Skeletal muscle tissue (tissue), 4 donors: ENCODE data around the gene PMPCA. TPM values are rescaled to one million over a fixed set of nuclear protein-coding genes. Genes with fewer than 3 reads are reported as not detected.
A peak's percentile ranks its signal among the peaks of the same experiment; 100 is the strongest.

Experiments used
- H3K27ac ChIP-seq: one replicate; pipeline ENCODE4 v1.7.0; 2013; ENCODE audit warnings: mild to moderate bottlenecking, low read depth, low read length, inconsistent platforms
- H3K27me3 ChIP-seq, 3 donors: one replicate each; pipeline ENCODE4 v1.7.0; 2013; ENCODE audit warnings: low read length in 3 of 3; ENCODE audit not compliant: control insufficient read depth in 3 of 3, insufficient read depth in 3 of 3
- H3K36me3 ChIP-seq, 3 donors: one replicate each; pipeline ENCODE4 v1.7.0; 2013; ENCODE audit warnings: low read length in 3 of 3; ENCODE audit not compliant: control insufficient read depth in 3 of 3, insufficient read depth in 3 of 3
- H3K4me1 ChIP-seq, 3 donors: one replicate each; pipeline ENCODE4 v1.7.0; 2013; ENCODE audit warnings: low read length in 3 of 3, mild to moderate bottlenecking in 3 of 3; ENCODE audit not compliant: control insufficient read depth in 3 of 3, insufficient read depth in 3 of 3
- H3K4me3 ChIP-seq, 3 donors: one replicate each; pipeline ENCODE4 v1.7.0; 2013; ENCODE audit warnings: low read length in 3 of 3
- H3K9ac ChIP-seq, 3 donors: one replicate each; pipeline ENCODE4 v1.7.0; 2013; ENCODE audit warnings: low read length in 3 of 3, mild to moderate bottlenecking in 3 of 3, moderate library complexity in 2 of 3, low read depth in 1 of 3
- H3K9me3 ChIP-seq, 3 donors: one replicate each; pipeline ENCODE4 v1.7.0; 2013; ENCODE audit warnings: low read length in 3 of 3; ENCODE audit not compliant: control insufficient read depth in 3 of 3
- total RNA-seq: library from RNA; depleted of rRNA; stranded (reverse); fragments of >200 nt; gene quantifications from one replicate; pipeline ENCODE4 v1.2.3, GENCODE V29; 2014
- donor health status: Osteomylitis.

Gene PMPCA
- total RNA-seq, 1 donor from 2014 or later, result 30.3 TPM

DNA sequence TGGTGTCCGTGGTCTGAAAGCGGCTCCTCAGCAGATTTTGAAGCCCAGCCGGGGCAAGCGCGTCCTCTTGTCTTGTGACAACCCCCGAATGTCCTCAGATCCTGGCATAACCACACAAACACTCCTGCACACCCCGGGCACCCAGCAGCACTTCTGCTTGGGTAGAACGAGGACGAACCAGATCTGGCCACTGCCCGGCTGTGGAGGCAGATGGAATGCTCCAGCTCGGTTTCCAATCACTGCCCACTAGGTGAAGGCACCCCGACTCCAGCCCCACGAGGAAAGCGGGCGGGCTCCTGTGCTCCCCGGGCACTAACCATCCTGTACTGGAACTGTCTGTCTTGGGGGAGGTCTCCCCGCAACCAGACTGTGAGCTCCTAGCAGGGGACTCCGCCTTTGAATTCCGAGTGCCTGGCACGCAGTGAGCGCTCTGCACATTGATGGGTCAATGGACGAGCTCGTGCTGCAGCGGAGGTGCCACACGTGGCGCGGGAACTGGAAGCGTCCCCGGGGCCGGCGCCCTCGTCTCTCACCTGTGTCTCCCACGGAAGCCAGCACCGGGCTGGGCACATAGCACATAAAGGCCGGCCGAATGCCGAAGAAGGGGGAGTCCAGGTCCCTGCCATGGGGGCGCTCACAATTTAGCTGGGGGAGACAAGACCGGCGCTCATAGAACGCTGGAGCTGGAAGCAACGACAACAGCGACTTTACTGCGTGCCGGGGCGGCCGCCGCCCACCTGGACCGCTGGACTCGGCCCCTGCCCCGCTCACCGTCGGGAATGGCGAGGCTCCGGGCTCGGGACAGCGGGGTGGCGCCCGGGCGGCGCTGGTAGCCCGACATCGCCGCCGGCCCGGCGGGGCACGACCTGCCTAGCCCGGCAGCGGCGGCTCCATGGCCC, 652 bp upstream of the PMPCA start:
- Histone ChIP-seq H3K36me3 (peaks cover 44 to 53% (median 45%) of the 10 kb centered on the region in 3 donors), H3K4me1 (peaks cover 18 to 32% (median 19%) of the 10 kb centered on the region in 3 donors), H3K27me3 (no peaks in the 10 kb centered on the region), H3K9me3 (no peaks in the 10 kb centered on the region), H3K4me3 (peak overlapping the region; percentile 78 to 82 (median 81)), H3K9ac (peak overlapping the region; percentile 76 to 88 (median 83)), H3K27ac (peak overlapping the region; percentile 66)

DNA sequence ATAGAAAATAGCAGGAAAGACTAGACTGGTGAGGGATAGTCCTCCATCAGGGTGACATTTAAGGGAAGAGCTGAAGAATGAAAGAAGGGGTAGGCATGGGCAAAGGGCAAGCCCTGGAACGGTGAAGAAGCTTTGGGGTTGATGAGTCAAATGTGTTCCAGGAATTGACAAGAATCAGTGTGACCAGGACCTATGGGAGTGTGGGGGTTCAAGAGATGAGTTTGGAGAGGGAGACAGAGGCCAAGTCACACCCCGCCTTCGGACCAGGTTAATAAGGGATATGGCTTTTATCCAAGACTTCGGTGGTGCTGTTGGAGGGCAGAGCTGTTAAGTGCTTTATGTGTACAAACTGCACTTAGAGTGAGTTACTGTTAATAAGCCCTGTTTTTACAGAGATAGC, 920 bp downstream of the PMPCA start:
- Histone ChIP-seq H3K27ac (peak overlapping the region; percentile 77), H3K9ac (peak overlapping the region; percentile 85 to 95 (median 94)), H3K4me3 (peak overlapping the region; percentile 82 to 91 (median 89)), H3K36me3 (peaks cover 45 to 54% (median 47%) of the 10 kb centered on the region in 3 donors), H3K9me3 (no peaks in the 10 kb centered on the region), H3K27me3 (no peaks in the 10 kb centered on the region), H3K4me1 (peaks cover 18 to 32% (median 19%) of the 10 kb centered on the region in 3 donors)

DNA sequence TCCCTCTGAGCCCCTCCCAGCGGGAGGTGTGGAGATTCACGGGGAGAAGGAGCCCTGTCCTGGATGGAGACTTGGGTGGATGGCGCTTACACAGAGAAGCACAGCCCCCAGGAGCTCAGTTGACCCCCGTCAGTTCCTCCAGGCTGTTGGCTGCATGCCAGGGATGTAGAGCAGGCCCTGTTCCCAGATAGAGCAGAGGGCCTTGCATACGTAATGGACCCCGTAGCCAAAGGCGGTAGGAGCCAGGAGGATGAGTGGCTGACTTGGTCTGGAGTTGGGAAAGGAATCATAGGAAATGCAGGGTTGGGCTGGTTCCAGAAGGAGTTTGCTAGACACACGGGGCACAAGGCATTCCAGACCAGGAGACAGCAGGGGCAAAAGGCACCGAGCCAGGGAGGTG, 2.5 kb downstream of the PMPCA start:
- Histone ChIP-seq H3K9ac (no peak overlapping the region), H3K27ac (no peak overlapping the region), H3K4me3 (no peak overlapping the region), H3K4me1 (peaks cover 18 to 32% (median 19%) of the 10 kb centered on the region in 3 donors), H3K36me3 (peaks cover 47 to 55% (median 50%) of the 10 kb centered on the region in 3 donors), H3K27me3 (no peaks in the 10 kb centered on the region), H3K9me3 (no peaks in the 10 kb centered on the region)

DNA sequence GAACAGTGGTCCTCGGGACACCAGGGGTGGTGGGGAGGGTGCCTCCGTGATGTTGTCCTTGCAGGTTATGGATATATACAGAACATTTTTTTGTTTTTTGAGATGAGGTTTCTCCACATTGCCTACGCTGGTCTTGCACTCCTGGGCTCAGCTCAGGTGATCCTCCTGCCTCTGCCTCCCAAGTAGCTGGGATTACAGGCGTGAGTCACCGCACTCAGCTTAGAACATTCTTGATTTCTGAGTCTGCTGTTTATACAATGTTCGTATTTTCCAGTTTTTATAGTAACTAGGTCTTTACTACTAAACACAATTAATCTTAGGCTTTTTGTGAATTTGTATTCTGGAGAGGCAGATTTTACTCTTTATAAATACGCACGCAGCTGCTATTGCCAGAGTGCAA, 6.0 kb downstream of the PMPCA start:
- no peak overlapping the region for H3K4me3 ChIP-seq
- H3K27me3 ChIP-seq, result no peaks in the 10 kb centered on the region
- H3K9me3 ChIP-seq, result no peaks in the 10 kb centered on the region
- no peak overlapping the region for H3K27ac ChIP-seq
- H3K9ac ChIP-seq, result no peak overlapping the region
- peaks cover 5 to 11% (median 7%) of the 10 kb centered on the region in 3 donors for H3K4me1 ChIP-seq
- peaks cover 68 to 83% (median 74%) of the 10 kb centered on the region in 3 donors for H3K36me3 ChIP-seq

DNA sequence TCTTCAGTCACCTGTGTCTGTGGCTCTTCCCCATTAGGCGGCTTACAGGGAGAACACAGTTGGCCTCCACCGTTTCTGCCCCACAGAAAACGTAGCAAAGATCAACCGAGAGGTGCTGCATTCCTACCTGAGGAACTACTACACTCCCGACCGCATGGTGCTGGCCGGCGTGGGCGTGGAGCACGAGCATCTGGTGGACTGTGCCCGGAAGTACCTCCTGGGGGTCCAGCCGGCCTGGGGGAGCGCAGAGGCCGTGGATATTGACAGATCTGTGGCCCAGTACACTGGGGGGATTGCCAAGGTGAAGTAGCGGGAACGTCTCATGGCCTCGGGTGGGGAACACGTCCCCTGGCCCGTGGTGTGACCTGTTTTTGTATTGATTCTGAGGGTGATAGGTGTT, 6.5 kb downstream of the PMPCA start:
- Histone ChIP-seq H3K4me1 (peaks cover under 1 to 7% (median 2%) of the 10 kb centered on the region in 3 donors), H3K4me3 (no peak overlapping the region), H3K9me3 (no peaks in the 10 kb centered on the region), H3K36me3 (peaks cover 73 to 86% (median 74%) of the 10 kb centered on the region in 3 donors), H3K27me3 (no peaks in the 10 kb centered on the region), H3K9ac (no peak overlapping the region), H3K27ac (no peak overlapping the region)

DNA sequence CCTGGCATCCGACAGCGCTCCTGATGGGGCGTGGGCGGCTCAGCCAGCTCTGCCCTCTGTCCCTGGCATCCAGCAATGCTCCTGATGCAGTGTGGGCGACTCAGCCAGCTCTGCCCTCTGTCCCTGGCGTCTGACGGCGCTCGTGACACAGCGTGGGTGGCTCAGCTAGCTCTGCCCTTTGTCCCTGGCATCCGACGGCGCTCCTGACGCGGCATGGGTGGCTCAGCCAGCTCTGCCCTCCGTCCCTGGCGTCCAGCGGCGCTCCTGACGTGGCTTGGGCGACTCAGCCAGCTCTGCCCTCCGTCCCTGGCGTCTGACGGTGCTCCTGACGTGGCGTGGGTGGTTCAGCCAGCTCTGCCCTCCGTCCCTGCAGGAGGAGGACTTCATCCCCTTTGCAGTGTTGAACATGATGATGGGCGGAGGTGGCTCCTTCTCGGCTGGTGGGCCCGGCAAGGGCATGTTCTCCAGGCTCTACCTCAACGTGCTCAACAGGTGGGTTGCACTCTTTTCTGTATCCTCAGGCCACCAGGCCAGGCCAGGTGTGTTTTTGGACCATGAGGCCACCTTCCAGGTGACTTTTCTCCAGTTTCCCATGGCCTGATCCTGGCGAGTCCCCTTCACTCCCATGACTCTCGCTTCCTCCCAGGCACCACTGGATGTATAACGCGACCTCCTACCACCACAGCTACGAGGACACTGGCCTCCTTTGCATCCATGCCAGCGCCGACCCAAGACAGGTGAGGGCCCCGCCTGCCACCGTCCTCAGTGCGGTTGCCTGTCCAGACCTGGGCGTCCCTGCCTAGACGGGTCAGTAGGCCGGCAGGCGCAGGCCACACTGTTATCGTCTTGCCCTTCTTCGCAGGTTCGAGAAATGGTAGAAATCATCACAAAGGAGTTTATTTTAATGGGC, 8.0 kb downstream of the PMPCA start:
- no peak overlapping the region for H3K4me3 ChIP-seq
- H3K9me3 ChIP-seq, result no peaks in the 10 kb centered on the region
- H3K9ac ChIP-seq, result no peak overlapping the region
- H3K27ac ChIP-seq, result no peak overlapping the region
- peaks cover 81 to 90% (median 81%) of the 10 kb centered on the region in 3 donors for H3K36me3 ChIP-seq
- H3K4me1 ChIP-seq, result no peaks in the 10 kb centered on the region
- H3K27me3 ChIP-seq, result no peaks in the 10 kb centered on the region

DNA sequence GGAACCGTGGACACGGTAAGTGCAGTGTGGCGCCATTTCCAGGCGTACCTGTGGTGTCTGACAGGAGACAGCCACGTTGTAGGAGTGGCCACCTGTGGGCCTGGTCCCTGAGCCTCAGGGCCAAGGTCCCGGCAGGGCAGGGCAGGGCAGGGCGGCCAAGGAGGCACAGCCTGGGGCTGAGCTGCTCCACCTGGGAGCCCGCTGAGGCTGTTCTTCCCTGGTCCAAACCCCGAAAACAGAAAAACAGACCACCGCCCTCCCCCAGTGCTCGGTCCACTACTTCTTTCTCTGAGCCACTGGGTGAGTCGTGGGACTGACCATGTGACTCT, 8.6 kb downstream of the PMPCA start:
- no peaks in the 10 kb centered on the region for H3K27me3 ChIP-seq
- no peaks in the 10 kb centered on the region for H3K9me3 ChIP-seq
- no peak overlapping the region for H3K4me3 ChIP-seq
- H3K9ac ChIP-seq, result no peak overlapping the region
- no peaks in the 10 kb centered on the region for H3K4me1 ChIP-seq
- H3K27ac ChIP-seq, result no peak overlapping the region
- H3K36me3 ChIP-seq, result peaks cover 80 to 88% (median 81%) of the 10 kb centered on the region in 3 donors

DNA sequence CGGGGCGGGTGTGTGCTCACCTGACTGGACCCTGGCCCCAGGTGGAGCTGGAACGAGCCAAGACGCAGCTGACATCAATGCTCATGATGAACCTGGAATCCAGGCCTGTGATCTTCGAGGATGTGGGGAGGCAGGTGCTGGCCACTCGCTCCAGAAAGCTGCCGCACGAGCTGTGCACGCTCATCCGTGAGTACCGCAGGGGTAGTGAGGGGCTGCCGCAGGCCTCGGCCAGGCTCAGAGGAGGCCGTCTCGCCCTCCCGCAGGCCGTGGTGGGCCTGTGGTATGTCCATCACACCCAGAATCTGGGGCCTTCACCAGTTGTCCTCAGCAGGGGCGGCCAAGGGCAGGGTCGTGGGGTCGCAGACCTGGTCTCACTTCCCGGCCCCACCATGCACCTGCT, 11.3 kb downstream of the PMPCA start:
- Histone ChIP-seq H3K27ac (no peak overlapping the region), H3K9me3 (no peaks in the 10 kb centered on the region), H3K36me3 (peaks cover 64 to 76% (median 64%) of the 10 kb centered on the region in 3 donors), H3K27me3 (no peaks in the 10 kb centered on the region), H3K4me3 (no peak overlapping the region), H3K9ac (no peak overlapping the region), H3K4me1 (no peaks in the 10 kb centered on the region)

DNA sequence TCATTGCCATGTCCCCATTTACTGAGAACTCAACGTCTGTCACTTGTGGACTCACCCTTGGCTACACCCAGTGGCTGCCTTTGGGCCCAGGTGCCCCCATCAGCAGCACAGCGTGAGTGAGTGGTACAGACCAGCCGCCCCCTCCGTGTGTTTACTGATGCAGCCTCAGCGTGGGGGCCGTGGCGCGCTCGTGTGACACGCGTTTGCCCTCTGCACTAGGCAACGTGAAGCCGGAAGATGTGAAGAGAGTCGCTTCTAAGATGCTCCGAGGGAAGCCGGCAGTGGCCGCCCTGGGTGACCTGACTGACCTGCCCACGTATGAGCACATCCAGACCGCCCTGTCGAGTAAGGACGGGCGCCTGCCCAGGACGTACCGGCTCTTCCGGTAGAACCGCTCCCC, 12.4 kb downstream of the PMPCA start:
- Histone ChIP-seq H3K9me3 (no peaks in the 10 kb centered on the region), H3K4me3 (no peak overlapping the region), H3K9ac (no peak overlapping the region), H3K36me3 (peaks cover 56 to 67% (median 60%) of the 10 kb centered on the region in 3 donors), H3K4me1 (no peaks in the 10 kb centered on the region), H3K27ac (no peak overlapping the region), H3K27me3 (no peaks in the 10 kb centered on the region)
